Tibial nerve (tissue), 4 donors: ENCODE data around the gene ATP9B.

Experiments used
- EP300 ChIP-seq, 2 donors: sonication (generic); formaldehyde crosslinking; IDR thresholded peaks; one replicate each; pipeline ENCODE4 v1.6.1; 2017; ENCODE audit warnings: antibody characterized with exemption in 2 of 2, mild to moderate bottlenecking in 1 of 2
- TF ChIP-seq, protein P1 (sequence below), 5 experiments: fragments of 200-600 bp in 3 of 5; fragments of 450-650 bp in 2 of 5; sonication (generic) in 3 of 5; IDR thresholded peaks; one replicate each; pipeline ENCODE4 v1.5.1; 2016 to 2019; ENCODE audit warnings: antibody characterized with exemption in 5 of 5, mild to moderate bottlenecking in 3 of 5, moderate library complexity in 2 of 5

DNA sequence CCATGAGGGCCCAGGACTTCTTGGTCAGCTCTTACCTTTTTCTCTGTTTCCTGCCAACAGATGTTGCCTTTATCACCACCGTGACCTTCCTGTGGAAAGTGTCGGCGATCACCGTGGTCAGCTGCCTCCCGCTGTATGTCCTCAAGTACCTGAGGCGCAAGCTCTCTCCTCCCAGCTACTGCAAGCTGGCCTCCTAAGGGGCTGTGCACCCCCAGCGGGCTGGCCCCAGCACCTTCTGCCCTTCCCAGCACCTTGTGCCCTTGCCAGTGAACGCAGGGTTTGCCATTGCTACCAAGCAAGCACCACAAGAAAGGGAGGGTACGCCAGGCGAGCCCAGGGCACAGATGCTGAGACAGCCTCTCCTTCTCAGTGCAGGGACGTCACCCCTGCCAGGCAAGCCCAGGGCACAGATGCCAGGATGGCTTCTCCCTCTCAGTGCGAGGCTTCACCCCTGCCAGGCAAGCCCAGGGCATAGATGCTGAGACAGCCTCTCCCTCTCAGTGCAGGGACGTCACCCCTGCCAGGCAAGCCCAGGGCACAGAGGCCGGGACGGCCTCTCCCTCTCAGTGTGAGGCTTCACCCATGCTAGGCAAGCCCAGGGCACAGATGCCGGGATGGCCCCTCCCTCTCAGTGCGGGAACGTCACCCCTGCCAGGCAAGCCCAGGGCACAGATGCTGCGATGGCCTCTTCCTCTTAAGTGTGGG, 308.1 kb downstream of the ATP9B start:
- TF ChIP-seq, protein P1, sequence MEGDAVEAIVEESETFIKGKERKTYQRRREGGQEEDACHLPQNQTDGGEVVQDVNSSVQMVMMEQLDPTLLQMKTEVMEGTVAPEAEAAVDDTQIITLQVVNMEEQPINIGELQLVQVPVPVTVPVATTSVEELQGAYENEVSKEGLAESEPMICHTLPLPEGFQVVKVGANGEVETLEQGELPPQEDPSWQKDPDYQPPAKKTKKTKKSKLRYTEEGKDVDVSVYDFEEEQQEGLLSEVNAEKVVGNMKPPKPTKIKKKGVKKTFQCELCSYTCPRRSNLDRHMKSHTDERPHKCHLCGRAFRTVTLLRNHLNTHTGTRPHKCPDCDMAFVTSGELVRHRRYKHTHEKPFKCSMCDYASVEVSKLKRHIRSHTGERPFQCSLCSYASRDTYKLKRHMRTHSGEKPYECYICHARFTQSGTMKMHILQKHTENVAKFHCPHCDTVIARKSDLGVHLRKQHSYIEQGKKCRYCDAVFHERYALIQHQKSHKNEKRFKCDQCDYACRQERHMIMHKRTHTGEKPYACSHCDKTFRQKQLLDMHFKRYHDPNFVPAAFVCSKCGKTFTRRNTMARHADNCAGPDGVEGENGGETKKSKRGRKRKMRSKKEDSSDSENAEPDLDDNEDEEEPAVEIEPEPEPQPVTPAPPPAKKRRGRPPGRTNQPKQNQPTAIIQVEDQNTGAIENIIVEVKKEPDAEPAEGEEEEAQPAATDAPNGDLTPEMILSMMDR (IDR thresholded peaks at IDR 0.05), result no peak
- TF ChIP-seq EP300 (IDR thresholded peaks at IDR 0.05), result no peak
